A549 treated with AZD2906 at 1 μM for 4 hours (cell line): Measurements from ENCODE around the gene SLC13A5. TPM values are rescaled to one million over a fixed set of nuclear protein-coding genes. Genes with fewer than 3 reads are reported as not detected.

Source experiments
- total RNA-seq: library from RNA; stranded (reverse); fragments of 200-300 nt; extraction: Qiagen RNA extraction; gene quantifications from 5 replicates; pipeline ENCODE4 v1.2.3, GENCODE V29; 2022

Gene SLC13A5
- total RNA-seq = 0.17 to 0.32 TPM (median 0.19 TPM) in 5 replicates

GRCh38 chr17:6713130-6713917 lies at the start of gene SLC13A5:
TSS of gene SLC13A5 (minus strand) at chr17:6713369. CDS start at chr17:6713333, 36 bp downstream.

GRCh38 chr17:6755731-6756184 lies 42.6 kb upstream of the SLC13A5 start, which contains the start of gene XAF1:
TSS of gene XAF1 (plus strand) at chr17:6756046. CDS start at chr17:6756079, 33 bp downstream.

GRCh38 chr17:6651354-6651918 lies 61.7 kb downstream of the SLC13A5 start, which contains the start of the genes C17orf100 and MED31:
TSS of gene C17orf100 (plus strand) at chr17:6651762. CDS start at chr17:6651914, 152 bp downstream.
TSS of gene MED31 (minus strand) at chr17:6651605. CDS start at chr17:6651528, 77 bp downstream.

GRCh38 chr17:6640536-6641246 lies 72.5 kb downstream of the SLC13A5 start, which contains the start of the genes KIAA0753 and TXNDC17:
TSS of gene KIAA0753 (minus strand) at chr17:6640711. CDS start at chr17:6635103, 5,608 bp downstream.
TSS of gene TXNDC17 (plus strand) at chr17:6641060. CDS start at chr17:6641083, 23 bp downstream.

Other genes with a start within 250 kb of the SLC13A5 start
- gene PITPNM3, start 156.8 kb downstream of the SLC13A5 start, total RNA-seq = 1.8 to 2.8 TPM (median 2.2 TPM) in 5 replicates
- 17.6 to 20.5 TPM (median 17.8 TPM) in 5 replicates for gene KIAA0753, start 72.7 kb downstream of the SLC13A5 start, total RNA-seq
- gene TXNDC17, start 72.3 kb downstream of the SLC13A5 start, total RNA-seq = 393 to 446 TPM (median 420 TPM) in 5 replicates
- 16.1 to 31.2 TPM (median 28.2 TPM) in 5 replicates for gene MED31, start 61.8 kb downstream of the SLC13A5 start, total RNA-seq
- gene C17orf100, start 61.6 kb downstream of the SLC13A5 start, total RNA-seq = 1.8 to 3.2 TPM (median 2.7 TPM) in 5 replicates
- not detected in 5 replicates for gene XAF1, start 42.7 kb upstream of the SLC13A5 start, total RNA-seq
- not detected in 5 replicates for gene FBXO39, start 62.8 kb upstream of the SLC13A5 start, total RNA-seq
- gene TEKT1, start 118.4 kb upstream of the SLC13A5 start, total RNA-seq = 0.07 to 0.22 TPM (median 0.15 TPM) in 4 of 5 replicates, not detected in the other